Measurements from ENCODE around the gene BCAT1.
"Not testable (repeated sequence)": the region's sequence is repeated elsewhere in the genome, so short reads cannot be mapped to it uniquely, and the experiment has no call there.

BCAT1 gene

GRCh38 chr12:24937553-24938244 is 11.2 kb downstream of the BCAT1 start:
- no peak overlapping the region for H3K4me3 ChIP-seq (ENCODE audit: low read depth, low read length)
- no peak for TF ChIP-seq CTCF (IDR thresholded peaks at IDR 0.05; ENCODE audit: low read depth, low read length)

- no peak for TF ChIP-seq CTCF (IDR thresholded peaks at IDR 0.05; ENCODE audit: low read depth, low read length)
- no peak overlapping the region for H3K4me3 ChIP-seq (ENCODE audit: low read depth, low read length)
Measured at GRCh38 chr12:24933694-24934407, 15.1 kb downstream of the BCAT1 start.

DNA sequence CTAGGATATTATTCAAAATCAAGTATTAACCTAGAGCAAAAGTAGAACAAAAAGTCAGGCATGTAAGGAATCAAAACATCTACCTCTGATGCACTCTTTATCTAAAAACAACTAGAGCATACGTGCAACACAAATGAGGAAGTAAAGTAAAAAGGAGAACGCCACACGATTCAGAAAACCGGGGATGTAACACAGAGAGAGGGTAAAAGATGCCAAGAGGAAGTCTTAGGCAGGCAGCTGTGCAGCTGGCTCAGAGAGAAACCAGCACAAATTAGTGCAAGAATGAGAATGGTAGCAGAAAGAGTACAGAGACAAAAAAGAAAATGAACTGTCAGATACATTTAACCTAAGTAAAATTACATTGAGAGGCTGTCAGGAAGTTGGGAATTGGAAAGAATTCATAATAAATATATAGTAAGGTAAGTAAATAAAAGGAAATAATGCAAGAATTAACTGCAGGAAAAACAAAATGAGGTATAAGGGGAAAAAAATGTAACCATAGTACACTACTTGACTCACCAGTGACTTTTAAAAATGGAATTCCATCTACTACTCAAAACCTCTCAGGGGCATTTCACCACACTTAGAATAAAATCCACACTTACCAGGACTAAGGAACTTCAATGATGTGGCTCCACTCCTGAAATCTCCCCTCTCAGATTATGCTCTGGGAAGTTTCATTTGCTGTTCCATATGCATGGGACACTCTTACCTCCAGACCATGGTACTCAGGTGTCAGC is 17.1 kb downstream of the BCAT1 start:
- H3K4me3 ChIP-seq (ENCODE audit: low read depth, low read length) = no peak overlapping the region

DNA sequence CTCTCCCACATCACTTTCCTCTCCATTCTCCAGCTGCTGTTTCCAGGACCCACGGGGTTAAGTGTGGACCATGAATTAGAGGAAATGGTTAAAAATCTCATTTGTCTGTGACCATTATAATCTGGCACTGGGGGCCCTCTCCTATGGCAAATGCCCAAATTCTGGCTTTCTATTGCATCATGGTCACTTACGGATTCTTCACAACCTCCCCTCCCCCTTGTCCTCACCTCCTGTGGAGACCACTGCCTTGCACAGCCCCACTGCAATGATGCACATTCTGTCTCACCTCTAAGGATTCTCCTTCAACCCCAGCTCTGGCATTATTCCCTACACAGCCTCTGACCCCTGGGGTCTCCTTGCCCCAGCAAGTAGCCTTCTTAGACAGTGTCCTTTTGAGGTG is 18.9 kb downstream of the BCAT1 start:
- H3K4me3 ChIP-seq (ENCODE audit: low read depth, low read length) = no peak overlapping the region
- TF ChIP-seq CTCF (IDR thresholded peaks at IDR 0.05; ENCODE audit: low read depth, low read length) = no peak

More for the DNA sequence above, 17.1 kb downstream of the BCAT1 start:
- no peak for TF ChIP-seq CTCF (IDR thresholded peaks at IDR 0.05; ENCODE audit: low read depth, low read length)

- not testable (repeated sequence) for H3K4me3 ChIP-seq (ENCODE audit: low read depth, low read length)
Measured at GRCh38 chr12:24928533-24929306, 20.2 kb downstream of the BCAT1 start.

DNA sequence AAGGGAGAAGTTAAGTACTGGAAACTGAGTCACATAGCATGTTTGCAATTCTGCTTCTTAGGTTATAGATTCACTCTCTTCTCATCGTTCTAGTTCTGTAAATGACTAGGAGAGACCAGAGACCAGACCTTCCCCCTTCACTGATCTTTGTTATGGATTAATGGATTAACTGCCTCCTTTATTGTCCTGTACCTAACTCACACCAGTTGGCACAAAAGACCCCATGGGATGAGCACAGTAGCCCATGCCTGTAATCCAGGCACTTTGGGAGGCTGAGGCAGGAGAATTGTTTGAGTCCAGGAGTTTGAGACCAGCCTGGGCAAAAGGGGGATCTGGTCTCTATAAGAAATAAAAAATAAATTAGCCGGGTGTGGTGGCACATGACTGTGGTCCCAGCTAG is 20.8 kb downstream of the BCAT1 start:
- TF ChIP-seq CTCF (IDR thresholded peaks at IDR 0.05; ENCODE audit: low read depth, low read length) = no peak
- H3K4me3 ChIP-seq (ENCODE audit: low read depth, low read length) = no peak overlapping the region

- H3K4me3 ChIP-seq (ENCODE audit: low read depth, low read length) = not testable (repeated sequence)
Measured at GRCh38 chr12:24926080-24926479, 22.8 kb downstream of the BCAT1 start.

All from WI38 (cell line).